ENCODE measurements around the gene VEZT.

VEZT gene

GRCh38 chr12:95258151-95258550 is 40.5 kb downstream of the VEZT start:
- Histone ChIP-seq H3K4me3 (ENCODE audit: low read depth, low read length) (no peak overlapping the region), H3K27me3 (ENCODE audit: control insufficient read depth, insufficient read depth, low read length) (no peaks in the 10 kb centered on the region), H3K4me1 (ENCODE audit: control insufficient read depth, insufficient read depth, low read length) (peaks cover 22% of the 10 kb centered on the region), H3K9me3 (ENCODE audit: control insufficient read depth, insufficient read depth, low read length) (no peaks in the 10 kb centered on the region), H3K27ac (ENCODE audit: low read depth, low read length) (peak overlapping the region; percentile 92), H3K9ac (ENCODE audit: low read depth, low read length) (no peak overlapping the region), H3K36me3 (ENCODE audit: control insufficient read depth, insufficient read depth, low read length) (peaks cover 58% of the 10 kb centered on the region)

GRCh38 chr12:95258803-95259202 is 41.2 kb downstream of the VEZT start:
- no peaks in the 10 kb centered on the region for H3K27me3 ChIP-seq (ENCODE audit: control insufficient read depth, insufficient read depth, low read length)
- peaks cover 58% of the 10 kb centered on the region for H3K36me3 ChIP-seq (ENCODE audit: control insufficient read depth, insufficient read depth, low read length)
- H3K9ac ChIP-seq (ENCODE audit: low read depth, low read length): no peak overlapping the region
- H3K27ac ChIP-seq (ENCODE audit: low read depth, low read length): no peak overlapping the region
- H3K4me3 ChIP-seq (ENCODE audit: low read depth, low read length): no peak overlapping the region
- H3K9me3 ChIP-seq (ENCODE audit: control insufficient read depth, insufficient read depth, low read length): no peaks in the 10 kb centered on the region
- H3K4me1 ChIP-seq (ENCODE audit: control insufficient read depth, insufficient read depth, low read length): peaks cover 22% of the 10 kb centered on the region

- H3K36me3 ChIP-seq (ENCODE audit: control insufficient read depth, insufficient read depth, low read length): peaks cover 59% of the 10 kb centered on the region
- H3K4me1 ChIP-seq (ENCODE audit: control insufficient read depth, insufficient read depth, low read length): peaks cover 22% of the 10 kb centered on the region
- H3K27ac ChIP-seq (ENCODE audit: low read depth, low read length): no peak overlapping the region
- no peaks in the 10 kb centered on the region for H3K9me3 ChIP-seq (ENCODE audit: control insufficient read depth, insufficient read depth, low read length)
- no peak overlapping the region for H3K4me3 ChIP-seq (ENCODE audit: low read depth, low read length)
- H3K9ac ChIP-seq (ENCODE audit: low read depth, low read length): no peak overlapping the region
- H3K27me3 ChIP-seq (ENCODE audit: control insufficient read depth, insufficient read depth, low read length): no peaks in the 10 kb centered on the region
Measured at GRCh38 chr12:95259368-95259767, 41.8 kb downstream of the VEZT start.

- Histone ChIP-seq H3K36me3 (ENCODE audit: control insufficient read depth, insufficient read depth, low read length) (peaks cover 59% of the 10 kb centered on the region), H3K27me3 (ENCODE audit: control insufficient read depth, insufficient read depth, low read length) (no peaks in the 10 kb centered on the region), H3K4me3 (ENCODE audit: low read depth, low read length) (no peak overlapping the region), H3K27ac (ENCODE audit: low read depth, low read length) (no peak overlapping the region), H3K4me1 (ENCODE audit: control insufficient read depth, insufficient read depth, low read length) (peaks cover 22% of the 10 kb centered on the region), H3K9ac (ENCODE audit: low read depth, low read length) (no peak overlapping the region), H3K9me3 (ENCODE audit: control insufficient read depth, insufficient read depth, low read length) (no peaks in the 10 kb centered on the region)
Measured at GRCh38 chr12:95261109-95261508, 43.5 kb downstream of the VEZT start.

GRCh38 chr12:95262808-95263207 is 45.2 kb downstream of the VEZT start:
- Histone ChIP-seq H3K27ac (ENCODE audit: low read depth, low read length) (no peak overlapping the region), H3K36me3 (ENCODE audit: control insufficient read depth, insufficient read depth, low read length) (peaks cover 66% of the 10 kb centered on the region), H3K9me3 (ENCODE audit: control insufficient read depth, insufficient read depth, low read length) (no peaks in the 10 kb centered on the region), H3K4me1 (ENCODE audit: control insufficient read depth, insufficient read depth, low read length) (peaks cover 6% of the 10 kb centered on the region), H3K9ac (ENCODE audit: low read depth, low read length) (no peak overlapping the region), H3K4me3 (ENCODE audit: low read depth, low read length) (no peak overlapping the region), H3K27me3 (ENCODE audit: control insufficient read depth, insufficient read depth, low read length) (no peaks in the 10 kb centered on the region)

- Histone ChIP-seq H3K36me3 (ENCODE audit: control insufficient read depth, insufficient read depth, low read length) (peaks cover 81% of the 10 kb centered on the region), H3K27ac (ENCODE audit: low read depth, low read length) (no peak overlapping the region), H3K27me3 (ENCODE audit: control insufficient read depth, insufficient read depth, low read length) (no peaks in the 10 kb centered on the region)
Measured at GRCh38 chr12:95265765-95266164, 48.2 kb downstream of the VEZT start.

GRCh38 chr12:95266254-95266653 is 48.6 kb downstream of the VEZT start:
- no peaks in the 10 kb centered on the region for H3K27me3 ChIP-seq (ENCODE audit: control insufficient read depth, insufficient read depth, low read length)
- no peaks in the 10 kb centered on the region for H3K4me1 ChIP-seq (ENCODE audit: control insufficient read depth, insufficient read depth, low read length)
- H3K36me3 ChIP-seq (ENCODE audit: control insufficient read depth, insufficient read depth, low read length): peaks cover 86% of the 10 kb centered on the region
- H3K4me3 ChIP-seq (ENCODE audit: low read depth, low read length): no peak overlapping the region
- no peaks in the 10 kb centered on the region for H3K9me3 ChIP-seq (ENCODE audit: control insufficient read depth, insufficient read depth, low read length)
- H3K9ac ChIP-seq (ENCODE audit: low read depth, low read length): no peak overlapping the region
- no peak overlapping the region for H3K27ac ChIP-seq (ENCODE audit: low read depth, low read length)

More at GRCh38 chr12:95265765-95266164, 48.2 kb downstream of the VEZT start:
- Histone ChIP-seq H3K9me3 (ENCODE audit: control insufficient read depth, insufficient read depth, low read length) (no peaks in the 10 kb centered on the region), H3K4me1 (ENCODE audit: control insufficient read depth, insufficient read depth, low read length) (no peaks in the 10 kb centered on the region), H3K4me3 (ENCODE audit: low read depth, low read length) (no peak overlapping the region), H3K9ac (ENCODE audit: low read depth, low read length) (no peak overlapping the region)

GRCh38 chr12:95269892-95270291 is 52.3 kb downstream of the VEZT start:
- Histone ChIP-seq H3K27ac (ENCODE audit: low read depth, low read length) (no peak overlapping the region), H3K36me3 (ENCODE audit: control insufficient read depth, insufficient read depth, low read length) (peaks cover 86% of the 10 kb centered on the region), H3K9ac (ENCODE audit: low read depth, low read length) (no peak overlapping the region), H3K4me1 (ENCODE audit: control insufficient read depth, insufficient read depth, low read length) (no peaks in the 10 kb centered on the region), H3K4me3 (ENCODE audit: low read depth, low read length) (no peak overlapping the region), H3K27me3 (ENCODE audit: control insufficient read depth, insufficient read depth, low read length) (no peaks in the 10 kb centered on the region), H3K9me3 (ENCODE audit: control insufficient read depth, insufficient read depth, low read length) (no peaks in the 10 kb centered on the region)

- H3K9ac ChIP-seq (ENCODE audit: low read depth, low read length): no peak overlapping the region
- no peaks in the 10 kb centered on the region for H3K4me1 ChIP-seq (ENCODE audit: control insufficient read depth, insufficient read depth, low read length)
- no peak overlapping the region for H3K27ac ChIP-seq (ENCODE audit: low read depth, low read length)
- no peaks in the 10 kb centered on the region for H3K9me3 ChIP-seq (ENCODE audit: control insufficient read depth, insufficient read depth, low read length)
- peaks cover 86% of the 10 kb centered on the region for H3K36me3 ChIP-seq (ENCODE audit: control insufficient read depth, insufficient read depth, low read length)
- H3K4me3 ChIP-seq (ENCODE audit: low read depth, low read length): no peak overlapping the region
- H3K27me3 ChIP-seq (ENCODE audit: control insufficient read depth, insufficient read depth, low read length): no peaks in the 10 kb centered on the region
Measured at GRCh38 chr12:95271465-95271864, 53.9 kb downstream of the VEZT start.

GRCh38 chr12:95277139-95277538 is 59.5 kb downstream of the VEZT start:
- Histone ChIP-seq H3K4me1 (ENCODE audit: control insufficient read depth, insufficient read depth, low read length) (no peaks in the 10 kb centered on the region), H3K9ac (ENCODE audit: low read depth, low read length) (no peak overlapping the region), H3K4me3 (ENCODE audit: low read depth, low read length) (no peak overlapping the region), H3K36me3 (ENCODE audit: control insufficient read depth, insufficient read depth, low read length) (peaks cover 56% of the 10 kb centered on the region), H3K9me3 (ENCODE audit: control insufficient read depth, insufficient read depth, low read length) (no peaks in the 10 kb centered on the region), H3K27me3 (ENCODE audit: control insufficient read depth, insufficient read depth, low read length) (no peaks in the 10 kb centered on the region), H3K27ac (ENCODE audit: low read depth, low read length) (no peak overlapping the region)

- Histone ChIP-seq H3K36me3 (ENCODE audit: control insufficient read depth, insufficient read depth, low read length) (peaks cover 63% of the 10 kb centered on the region), H3K4me1 (ENCODE audit: control insufficient read depth, insufficient read depth, low read length) (no peaks in the 10 kb centered on the region), H3K27ac (ENCODE audit: low read depth, low read length) (no peak overlapping the region)
Measured at GRCh38 chr12:95279856-95280255, 62.2 kb downstream of the VEZT start.

GRCh38 chr12:95282266-95282665 is 64.7 kb downstream of the VEZT start:
- no peaks in the 10 kb centered on the region for H3K27me3 ChIP-seq (ENCODE audit: control insufficient read depth, insufficient read depth, low read length)
- H3K4me3 ChIP-seq (ENCODE audit: low read depth, low read length): no peak overlapping the region
- no peaks in the 10 kb centered on the region for H3K9me3 ChIP-seq (ENCODE audit: control insufficient read depth, insufficient read depth, low read length)
- H3K9ac ChIP-seq (ENCODE audit: low read depth, low read length): no peak overlapping the region
- H3K4me1 ChIP-seq (ENCODE audit: control insufficient read depth, insufficient read depth, low read length): no peaks in the 10 kb centered on the region
- peaks cover 56% of the 10 kb centered on the region for H3K36me3 ChIP-seq (ENCODE audit: control insufficient read depth, insufficient read depth, low read length)
- H3K27ac ChIP-seq (ENCODE audit: low read depth, low read length): no peak overlapping the region

More at GRCh38 chr12:95279856-95280255, 62.2 kb downstream of the VEZT start:
- no peaks in the 10 kb centered on the region for H3K27me3 ChIP-seq (ENCODE audit: control insufficient read depth, insufficient read depth, low read length)
- no peak overlapping the region for H3K4me3 ChIP-seq (ENCODE audit: low read depth, low read length)
- H3K9me3 ChIP-seq (ENCODE audit: control insufficient read depth, insufficient read depth, low read length): no peaks in the 10 kb centered on the region
- no peak overlapping the region for H3K9ac ChIP-seq (ENCODE audit: low read depth, low read length)

Measured in HUES48 (cell line).